K562 (cell line): ENCODE results near the gene PEAR1. TPM values are rescaled to one million over a fixed set of nuclear protein-coding genes. Genes with fewer than 3 reads are reported as not detected.

Source experiments
- ATAC-seq: fragments of 200-7000 bp; cut with Tn5 transposase; 3 replicates; pipeline ENCODE4 v1.9.1; 2020; ENCODE audit warnings: moderate library complexity
- BruUV-seq: library from RNA; stranded (reverse); fragments of 400-500 nt; replicated peaks from 2 replicates; lab custom pipeline; 2021; lab: Mats Ljungman, UMichigan
- CTCF ChIA-PET: fragments of 300-600 bp; formaldehyde crosslinking; extraction: SDS; loops from one replicate; lab custom pipeline; 2021; ENCODE audit warnings: low intra/inter-chr PET ratio; lab: Yijun Ruan, JAX
- POLR2A ChIA-PET: fragments of 300-600, 350-650 bp; sonication (Branson Sonifier 250); formaldehyde crosslinking; extraction: SDS; loops from one replicate; lab custom pipeline; 2021; ENCODE audit warnings: antibody characterized with exemption, inconsistent platforms; lab: Yijun Ruan, JAX
- DNase-seq, 4 experiments: peaks; one replicate each; pipeline versions ENCODE4 v3.0.0 to v3.0.0-alpha.2; 2011 to 2018; ENCODE audit warnings: low spot score in 3 of 4, mixed read lengths in 3 of 4; ENCODE audit errors: extremely low read depth in 1 of 4
- FAIRE-seq: peaks from 2 replicates; lab custom pipeline; 2011; peaks lifted over from hg19 to GRCh38; lab: Jason Lieb, UNC
- H2AFZ ChIP-seq: 2 replicates; pipeline ENCODE4 v1.6.0; 2011; ENCODE audit warnings: low read depth, low read length, control low read depth, inconsistent platforms
- H3K27ac ChIP-seq: fragments of 200-600 bp; 3 replicates; pipeline ENCODE4 v1.8.0; 2011; ENCODE audit warnings: low read depth, mild to moderate bottlenecking, control low read depth, inconsistent platforms, low read length, moderate library complexity, mixed read lengths; ENCODE audit errors: extremely low read depth
- H3K27me3 ChIP-seq, 2 experiments: fragments of 300-600 bp in 1 of 2; 2 replicates in 1 of 2; 3 replicates in 1 of 2; pipeline versions ENCODE4 v1.6.0 to v1.8.0; 2011; ENCODE audit warnings: inconsistent platforms in 2 of 2, low read length in 2 of 2, mild to moderate bottlenecking in 1 of 2, mixed read lengths in 1 of 2, moderate library complexity in 1 of 2; ENCODE audit not compliant: control insufficient read depth in 2 of 2, insufficient read depth in 2 of 2
- H3K36me3 ChIP-seq: fragments of 300-600 bp; 3 replicates; pipeline ENCODE4 v1.8.0; 2011; ENCODE audit warnings: mild to moderate bottlenecking, low read length, inconsistent platforms; ENCODE audit not compliant: control insufficient read depth, insufficient read depth
- H3K4me1 ChIP-seq, 2 experiments: fragments of 200-600 bp in 1 of 2; replicated peaks in 1 of 2; 2 replicates in 1 of 2; 3 replicates in 1 of 2; pipeline versions ENCODE4 v1.5.1 to v1.8.0; 2011; ENCODE audit warnings: inconsistent platforms in 2 of 2, low read length in 2 of 2, mild to moderate bottlenecking in 1 of 2, mixed read lengths in 1 of 2, moderate library complexity in 1 of 2; ENCODE audit not compliant: control insufficient read depth in 2 of 2, insufficient read depth in 2 of 2
- H3K4me2 ChIP-seq: 2 replicates; pipeline ENCODE4 v1.6.1; 2011; ENCODE audit warnings: low read length, control low read depth, inconsistent platforms, mixed read lengths; ENCODE audit not compliant: insufficient read depth
- H3K4me3 ChIP-seq: fragments of 200-600 bp; sonication (generic), shearing (Covaris generic); 2 replicates; pipeline ENCODE4 v1.5.1; 2016; ENCODE audit warnings: control low read depth, inconsistent platforms
- H3K79me2 ChIP-seq: fragments of 200-600 bp; 3 replicates; pipeline ENCODE4 v1.8.0; 2011; ENCODE audit warnings: low read length, inconsistent platforms; ENCODE audit not compliant: control insufficient read depth, insufficient read depth
- H3K9ac ChIP-seq, 2 experiments: 2 replicates each; pipeline versions ENCODE4 v1.6.0 to v1.6.1; 2011; ENCODE audit warnings: low read depth in 2 of 2, low read length in 2 of 2, control low read depth in 1 of 2, inconsistent platforms in 1 of 2, mild to moderate bottlenecking in 1 of 2, mixed read lengths in 1 of 2; ENCODE audit not compliant: insufficient read depth in 1 of 2
- H3K9me1 ChIP-seq: one replicate; pipeline ENCODE4 v1.6.0; 2011; ENCODE audit warnings: inconsistent platforms, mild to moderate bottlenecking, low read length, moderate library complexity; ENCODE audit not compliant: control insufficient read depth, insufficient read depth
- H3K9me3 ChIP-seq: replicated peaks from 2 replicates; pipeline ENCODE4 v1.5.1; 2011; ENCODE audit warnings: low read depth, low read length, inconsistent platforms; ENCODE audit not compliant: control insufficient read depth, insufficient read depth
- H4K20me1 ChIP-seq: replicated peaks from 2 replicates; pipeline ENCODE4 v1.6.1; 2011; ENCODE audit warnings: low read length, inconsistent platforms, mixed read lengths; ENCODE audit not compliant: control insufficient read depth, insufficient read depth
- CTCF ChIP-seq, 3 experiments: IDR thresholded peaks in 2 of 3; conservative IDR thresholded peaks in 1 of 3; 2 replicates each; pipeline ENCODE4 v1.5.1; 2011 to 2012; ENCODE audit warnings: low read length in 3 of 3, mild to moderate bottlenecking in 3 of 3, control low read depth in 2 of 3, improper control_type of control experiment in 1 of 3, inconsistent platforms in 1 of 3, low read depth in 1 of 3, mixed read lengths in 1 of 3, moderate library complexity in 1 of 3; ENCODE audit not compliant: insufficient read depth in 2 of 3
- MEF2A ChIP-seq: IDR thresholded peaks from 2 replicates; pipeline ENCODE4 v1.6.1; 2011; ENCODE audit warnings: low read depth, mild to moderate bottlenecking, low read length, moderate library complexity; ENCODE audit not compliant: control insufficient read depth
- RAD21 ChIP-seq, 2 experiments: fragments of 250-450 bp in 1 of 2; fragments of 450-650 bp in 1 of 2; sonication (Bioruptor Pico) in 1 of 2; formaldehyde crosslinking in 1 of 2; IDR thresholded peaks in 1 of 2; conservative IDR thresholded peaks in 1 of 2; 2 replicates each; pipeline versions ENCODE4 v1.4.0 to v1.8.0; 2020 to 2022; ENCODE audit warnings: mild to moderate bottlenecking in 2 of 2, moderate library complexity in 1 of 2
- WGBS: fragments of 100-300 bp; shearing (Covaris generic); methylation state at CpG from one replicate; pipeline ENCODE4 v1.1.6; 2016; ENCODE audit warnings: low coverage, mixed read lengths; ENCODE audit not compliant: insufficient coverage; ENCODE audit errors: missing lambda C conversion rate; 5-methylcytosine and 5-hydroxymethylcytosine counted together
- in situ Hi-C: fragments of 300-500 bp; cut with MboI; formaldehyde crosslinking; loops from 4 replicates; pipeline ENCODE4 v1.15.0; 2018; ENCODE audit warnings: inconsistent platforms, mixed read lengths
- intact Hi-C: fragments of 100-400 bp; cut with micrococcal nuclease; formaldehyde crosslinking; loops from 2 replicates; pipeline ENCODE4 v1.14.2; 2022
- polyA plus RNA-seq, 8 experiments: library from polyadenylated mRNA; depleted of rRNA in 4 of 8; stranded (reverse) in 5 of 8; unstranded in 3 of 8; fragments of >200 nt; fragmentation: Nextera tagmentation in 2 of 8; fragmentation: Illumina TruSeq in 1 of 8; extraction: Ambion mirVana in 2 of 8; extraction: Trizol in 1 of 8; gene quantifications; 2 replicates each; pipeline versions ENCODE4 v1.2.1 to v1.2.3, GENCODE V29; 2011 to 2014; ENCODE audit warnings: inconsistent platforms in 1 of 8, missing spikeins in 1 of 8
- total RNA-seq, 7 experiments: library from RNA; depleted of rRNA in 6 of 7; stranded (reverse); fragments of >200 nt in 6 of 7; fragmentation: Illumina TruSeq in 2 of 7; extraction: Trizol in 2 of 7; gene quantifications; 2 replicates each; pipeline versions ENCODE4 v1.2.1 to v1.2.3, GENCODE V29; 2011 to 2021; ENCODE audit warnings: low replicate concordance in 1 of 7

PEAR1 gene
- total and polyA plus RNA-seq, 9 of the 15 experiments (the other 6 are each of a cell fraction or from before 2014, with no cell fraction given) = 0.87 to 13.9 (median 6.1) TPM

GRCh38 chr1:156961709-156962108, 68.2 kb downstream of the PEAR1 start:
- peak in 1 of 4 experiments; percentile 25 for DNase-seq
- Histone ChIP-seq H3K27me3 (no peaks in the 10 kb centered on the region), H3K4me3 (no peak overlapping the region), H4K20me1 (no peaks in the 10 kb centered on the region), H3K4me1 (peaks cover 15 to 40% of the 10 kb centered on the region in 2 experiments), H3K4me2 (no peak overlapping the region), H3K79me2 (no peaks in the 10 kb centered on the region), H2AFZ (no peak overlapping the region), H3K36me3 (peaks cover 37% of the 10 kb centered on the region; the same call in 2 of the 3 replicates), H3K9ac (no peak overlapping the region)
- ChIA-PET CTCF (no interaction called here), POLR2A (no interaction called here)
- FAIRE-seq = no peak
- in situ Hi-C loops (no loop called here), intact Hi-C loops (no loop called here)
- ATAC-seq = no peak
- 75% methylated on average over 4 of the region's 4 CpGs for WGBS
- TF ChIP-seq MEF2A (no peak), RAD21 (CRISPR knock-in tag; conservative IDR thresholded peaks at IDR 0.05 in 1 of 2, IDR thresholded peaks at IDR 0.05 in 1 of 2) (peak in 1 of 2 experiments; percentile 18; a peak in 1 of 4 replicates), CTCF (IDR thresholded peaks at IDR 0.05 in 2 of 3, conservative IDR thresholded peaks at IDR 0.05 in 1 of 3; ENCODE audit: insufficient read depth in 2 of 3, low read depth in 1 of 3, low read length in 3 of 3) (peak; percentile 33 to 82 (median 55); a peak in 4 of 6 replicates)
- TF ChIP-seq, all 486 proteins: peak for 2
- H3K9me1 ChIP-seq = no peaks in the 10 kb centered on the region
- H3K27ac ChIP-seq = no peak overlapping the region
- no peaks in the 10 kb centered on the region for H3K9me3 ChIP-seq
- BruUV-seq = no TSS peak
